Measurements from ENCODE around the gene COL13A1. TPM values are rescaled to one million over a fixed set of nuclear protein-coding genes. Genes with fewer than 3 reads are reported as not detected.
A peak's percentile ranks its signal among the peaks of the same experiment; 100 is the strongest.

The COL13A1 gene
- total and polyA plus RNA-seq, 8 donors, result 2.1 to 68.5 (median 52.4) TPM

DNA sequence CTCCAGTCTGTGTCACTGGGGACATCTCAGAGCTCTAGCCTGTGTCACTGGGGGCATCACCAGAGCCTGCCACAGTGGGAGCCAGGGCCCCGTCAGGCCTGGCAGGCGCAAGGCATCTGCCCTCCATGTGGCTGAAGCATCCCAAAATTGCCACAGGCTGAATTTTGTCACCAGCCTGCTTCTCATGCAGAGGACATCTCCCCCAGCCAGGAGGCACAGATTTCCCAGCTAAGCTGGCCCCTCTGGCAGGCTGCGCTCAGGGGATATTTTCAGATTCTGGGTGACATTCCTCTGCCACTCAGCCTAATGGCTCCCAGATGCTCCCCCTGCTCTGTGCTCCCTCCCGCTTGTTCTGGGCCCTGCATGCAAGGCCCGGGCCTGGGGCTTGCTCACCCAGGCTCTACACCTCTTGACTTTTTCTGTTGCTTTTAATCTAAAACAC is 64.6 kb downstream of the COL13A1 start:
- TF ChIP-seq, protein P1, sequence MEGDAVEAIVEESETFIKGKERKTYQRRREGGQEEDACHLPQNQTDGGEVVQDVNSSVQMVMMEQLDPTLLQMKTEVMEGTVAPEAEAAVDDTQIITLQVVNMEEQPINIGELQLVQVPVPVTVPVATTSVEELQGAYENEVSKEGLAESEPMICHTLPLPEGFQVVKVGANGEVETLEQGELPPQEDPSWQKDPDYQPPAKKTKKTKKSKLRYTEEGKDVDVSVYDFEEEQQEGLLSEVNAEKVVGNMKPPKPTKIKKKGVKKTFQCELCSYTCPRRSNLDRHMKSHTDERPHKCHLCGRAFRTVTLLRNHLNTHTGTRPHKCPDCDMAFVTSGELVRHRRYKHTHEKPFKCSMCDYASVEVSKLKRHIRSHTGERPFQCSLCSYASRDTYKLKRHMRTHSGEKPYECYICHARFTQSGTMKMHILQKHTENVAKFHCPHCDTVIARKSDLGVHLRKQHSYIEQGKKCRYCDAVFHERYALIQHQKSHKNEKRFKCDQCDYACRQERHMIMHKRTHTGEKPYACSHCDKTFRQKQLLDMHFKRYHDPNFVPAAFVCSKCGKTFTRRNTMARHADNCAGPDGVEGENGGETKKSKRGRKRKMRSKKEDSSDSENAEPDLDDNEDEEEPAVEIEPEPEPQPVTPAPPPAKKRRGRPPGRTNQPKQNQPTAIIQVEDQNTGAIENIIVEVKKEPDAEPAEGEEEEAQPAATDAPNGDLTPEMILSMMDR (IDR thresholded peaks at IDR 0.05), result no peak
- ATAC-seq (no peak), DNase-seq (no peak)
- H3K27ac ChIP-seq, result peak overlapping the region in 1 of 2 donors; percentile 33
- no peaks in the 10 kb centered on the region for H3K36me3 ChIP-seq
- intact Hi-C loops (cut with DNase I), result no loop called here
- H3K4me3 ChIP-seq, result no peak overlapping the region
- H3K9me3 ChIP-seq, result no peaks in the 10 kb centered on the region
- peaks cover 0 to 8% of the 10 kb centered on the region in 2 donors for H3K27me3 ChIP-seq
- peaks cover 0 to 9% of the 10 kb centered on the region in 2 donors for H3K4me1 ChIP-seq

DNA sequence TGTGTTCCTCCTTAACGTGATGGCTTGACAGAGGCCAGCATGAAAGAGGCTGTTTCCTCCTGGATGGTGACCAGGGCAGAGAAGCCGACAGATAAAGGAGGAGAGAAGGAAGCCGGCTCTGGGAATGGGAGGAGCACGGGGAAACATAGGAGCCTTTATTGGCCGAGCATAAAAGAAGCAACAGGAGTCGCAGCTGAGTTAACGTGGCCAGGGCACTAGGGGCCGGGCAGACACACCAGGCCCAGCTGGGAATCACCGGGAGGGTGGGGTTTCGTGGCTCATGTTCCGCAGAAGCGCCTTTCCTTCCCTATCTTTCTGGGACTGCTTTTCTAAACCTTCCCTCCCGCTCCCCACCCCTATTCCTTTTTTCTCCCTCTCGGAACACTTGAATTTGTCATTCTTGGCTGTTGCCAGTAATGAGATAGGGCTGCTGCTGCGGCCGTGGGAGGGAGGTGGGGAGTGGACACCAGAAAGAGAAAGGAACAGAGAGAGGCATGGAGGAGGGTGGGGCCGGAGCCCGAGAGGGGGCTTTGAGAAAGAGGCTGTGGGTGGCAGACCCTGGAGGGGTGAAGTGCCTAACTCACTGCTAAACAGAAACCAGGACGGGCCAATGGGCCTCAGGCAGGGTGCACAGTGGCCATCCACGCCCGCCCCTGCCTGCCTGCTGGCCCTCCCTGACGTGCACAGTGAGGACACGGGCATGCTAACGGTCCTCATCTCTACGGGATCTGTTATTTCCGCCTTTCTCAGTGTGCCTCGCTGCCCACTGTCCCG is 65.2 kb downstream of the COL13A1 start:
- Histone ChIP-seq H3K9me3 (no peaks in the 10 kb centered on the region), H3K4me3 (no peak overlapping the region), H3K27me3 (peaks cover 0 to 12% of the 10 kb centered on the region in 2 donors), H3K36me3 (no peaks in the 10 kb centered on the region), H3K27ac (peak overlapping the region in 1 of 2 donors; percentile 33), H3K4me1 (peaks cover 0 to 9% of the 10 kb centered on the region in 2 donors)
- peak; percentile 53 for ATAC-seq
- peak in 1 of 4 donors; percentile 64 for DNase-seq
- intact Hi-C loops (cut with DNase I), result no loop called here
- TF ChIP-seq, protein P1 (IDR thresholded peaks at IDR 0.05), result no peak

DNA sequence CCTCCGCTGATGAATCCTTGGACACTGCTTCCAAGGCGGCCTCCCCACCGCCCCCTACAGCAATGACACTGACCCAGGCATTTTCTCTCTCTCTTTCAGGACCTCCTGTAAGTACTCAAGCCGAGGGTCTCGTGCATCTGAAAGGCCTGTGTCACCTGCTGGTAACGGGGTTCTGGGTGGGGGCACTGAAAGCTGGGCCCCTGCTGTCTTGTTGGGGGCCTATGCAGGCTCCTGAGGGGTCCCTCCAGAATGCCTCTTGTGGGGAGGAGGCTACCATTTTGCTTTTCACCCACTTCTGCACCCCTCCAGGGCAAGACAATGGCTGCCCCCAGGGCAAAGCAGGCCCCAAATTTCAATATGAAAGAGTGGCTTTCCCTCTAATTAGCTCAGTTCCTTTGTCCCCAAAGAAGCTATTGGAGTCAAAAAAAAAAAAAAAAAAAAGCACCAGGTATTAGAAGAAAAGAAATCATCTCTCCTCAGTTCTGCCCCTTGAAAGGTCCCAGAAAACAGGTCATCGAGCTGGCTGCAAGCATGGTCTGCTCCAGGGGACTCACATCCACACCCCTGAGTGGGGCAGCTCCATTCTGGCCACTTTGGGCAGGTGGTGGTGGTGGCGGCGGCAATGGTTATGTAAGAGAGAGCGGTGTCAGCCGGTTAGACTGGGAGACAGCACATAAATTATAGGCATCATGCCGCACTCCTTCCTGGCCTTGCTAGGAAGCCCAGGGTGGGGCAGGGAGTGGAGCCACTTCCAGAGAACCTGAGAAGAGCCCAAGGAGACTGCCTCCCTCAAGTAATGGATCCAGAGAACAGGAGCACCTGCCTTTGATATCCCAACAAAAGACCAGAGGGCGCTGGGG is 66.2 kb downstream of the COL13A1 start:
- Histone ChIP-seq H3K4me3 (no peak overlapping the region), H3K27ac (no peak overlapping the region), H3K4me1 (peaks cover 0 to 9% of the 10 kb centered on the region in 2 donors), H3K9me3 (no peaks in the 10 kb centered on the region), H3K27me3 (peaks cover 0 to 12% of the 10 kb centered on the region in 2 donors), H3K36me3 (no peaks in the 10 kb centered on the region)
- TF ChIP-seq, protein P1 (IDR thresholded peaks at IDR 0.05), result no peak
- no peak for DNase-seq
- no peak for ATAC-seq
- intact Hi-C loops (cut with DNase I), result no loop called here

DNA sequence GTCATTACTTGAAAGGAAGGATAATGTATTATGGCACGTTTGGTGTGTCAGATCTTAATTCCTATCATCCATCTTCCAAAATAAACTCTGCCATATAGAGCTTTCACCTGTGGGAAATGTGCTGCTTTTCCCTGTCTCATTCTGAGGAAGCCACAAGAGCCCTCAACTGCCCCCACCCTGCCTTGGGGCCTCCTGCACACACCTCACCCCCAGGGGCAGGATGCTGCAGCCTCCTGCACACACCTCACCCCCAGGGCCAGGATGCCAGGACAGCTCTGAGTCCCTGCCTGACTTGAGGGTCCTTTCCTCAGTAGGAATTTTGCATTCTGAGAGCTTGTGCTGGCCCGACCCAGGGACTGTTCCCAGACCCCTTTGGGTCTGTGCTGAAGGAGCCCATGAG is 67.1 kb downstream of the COL13A1 start:
- intact Hi-C loops (cut with DNase I), result no loop called here
- H3K27me3 ChIP-seq, result peaks cover 0 to 12% of the 10 kb centered on the region in 2 donors
- no peaks in the 10 kb centered on the region for H3K36me3 ChIP-seq
- H3K9me3 ChIP-seq, result no peaks in the 10 kb centered on the region
- H3K4me3 ChIP-seq, result no peak overlapping the region
- H3K4me1 ChIP-seq, result peaks cover 0 to 9% of the 10 kb centered on the region in 2 donors
- ATAC-seq (no peak), DNase-seq (no peak)
- TF ChIP-seq, protein P1 (IDR thresholded peaks at IDR 0.05), result no peak
- no peak overlapping the region for H3K27ac ChIP-seq

Measured in left lung (tissue), 10 donors.